ENCODE data around the gene NRIP1.

GRCh38 chr21:14923468-14923867 lies 141.3 kb downstream of the NRIP1 start:
- TF ChIP-seq, protein P1, sequence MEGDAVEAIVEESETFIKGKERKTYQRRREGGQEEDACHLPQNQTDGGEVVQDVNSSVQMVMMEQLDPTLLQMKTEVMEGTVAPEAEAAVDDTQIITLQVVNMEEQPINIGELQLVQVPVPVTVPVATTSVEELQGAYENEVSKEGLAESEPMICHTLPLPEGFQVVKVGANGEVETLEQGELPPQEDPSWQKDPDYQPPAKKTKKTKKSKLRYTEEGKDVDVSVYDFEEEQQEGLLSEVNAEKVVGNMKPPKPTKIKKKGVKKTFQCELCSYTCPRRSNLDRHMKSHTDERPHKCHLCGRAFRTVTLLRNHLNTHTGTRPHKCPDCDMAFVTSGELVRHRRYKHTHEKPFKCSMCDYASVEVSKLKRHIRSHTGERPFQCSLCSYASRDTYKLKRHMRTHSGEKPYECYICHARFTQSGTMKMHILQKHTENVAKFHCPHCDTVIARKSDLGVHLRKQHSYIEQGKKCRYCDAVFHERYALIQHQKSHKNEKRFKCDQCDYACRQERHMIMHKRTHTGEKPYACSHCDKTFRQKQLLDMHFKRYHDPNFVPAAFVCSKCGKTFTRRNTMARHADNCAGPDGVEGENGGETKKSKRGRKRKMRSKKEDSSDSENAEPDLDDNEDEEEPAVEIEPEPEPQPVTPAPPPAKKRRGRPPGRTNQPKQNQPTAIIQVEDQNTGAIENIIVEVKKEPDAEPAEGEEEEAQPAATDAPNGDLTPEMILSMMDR (IDR thresholded peaks at IDR 0.05; ENCODE audit: insufficient read depth, low read length, poor library complexity, severe bottlenecking), result no peak
- no peak for TF ChIP-seq EZH2phosphoT487 (conservative IDR thresholded peaks at IDR 0.05; ENCODE audit: low read length)

All from SU-DHL-6 (cell line).